Esophagus squamous epithelium (tissue), 4 donors: ENCODE measurements around the gene RBM47.

ENCODE experiments used
- POLR2A ChIP-seq, 4 donors: fragments of 450-650 bp; IDR thresholded peaks; one replicate each; pipeline ENCODE4 v1.6.1; 2017; ENCODE audit warnings: antibody characterized with exemption in 4 of 4, mild to moderate bottlenecking in 4 of 4, moderate library complexity in 3 of 4
- TF ChIP-seq, protein P1 (sequence below), 6 experiments: fragments of 450-650 bp in 4 of 6; fragments of 200-600 bp in 2 of 6; sonication (generic) in 2 of 6; IDR thresholded peaks; one replicate each; pipeline ENCODE4 v1.5.1; 2016 to 2019; ENCODE audit warnings: antibody characterized with exemption in 6 of 6, mild to moderate bottlenecking in 4 of 6, moderate library complexity in 4 of 6

DNA sequence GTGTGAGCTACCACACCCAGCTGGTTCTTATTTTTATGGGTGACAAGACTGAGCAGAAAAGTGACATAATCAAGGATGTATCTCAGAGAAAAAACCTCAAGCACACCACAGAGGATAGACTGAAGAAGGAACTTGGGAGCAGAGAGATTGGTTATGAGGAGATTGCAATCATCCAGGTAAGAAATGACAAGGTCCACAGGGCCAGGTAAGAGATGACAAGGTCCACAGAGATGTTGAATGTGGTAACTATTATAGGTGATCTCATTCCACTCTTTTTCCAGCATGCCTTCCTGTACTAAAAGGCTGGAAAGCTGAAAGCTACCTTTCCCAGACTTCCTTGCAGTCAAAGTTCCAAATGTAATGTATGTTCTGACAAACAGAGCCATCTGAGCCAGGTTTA lies 15.9 kb upstream of the RBM47 start:
- TF ChIP-seq, protein P1, sequence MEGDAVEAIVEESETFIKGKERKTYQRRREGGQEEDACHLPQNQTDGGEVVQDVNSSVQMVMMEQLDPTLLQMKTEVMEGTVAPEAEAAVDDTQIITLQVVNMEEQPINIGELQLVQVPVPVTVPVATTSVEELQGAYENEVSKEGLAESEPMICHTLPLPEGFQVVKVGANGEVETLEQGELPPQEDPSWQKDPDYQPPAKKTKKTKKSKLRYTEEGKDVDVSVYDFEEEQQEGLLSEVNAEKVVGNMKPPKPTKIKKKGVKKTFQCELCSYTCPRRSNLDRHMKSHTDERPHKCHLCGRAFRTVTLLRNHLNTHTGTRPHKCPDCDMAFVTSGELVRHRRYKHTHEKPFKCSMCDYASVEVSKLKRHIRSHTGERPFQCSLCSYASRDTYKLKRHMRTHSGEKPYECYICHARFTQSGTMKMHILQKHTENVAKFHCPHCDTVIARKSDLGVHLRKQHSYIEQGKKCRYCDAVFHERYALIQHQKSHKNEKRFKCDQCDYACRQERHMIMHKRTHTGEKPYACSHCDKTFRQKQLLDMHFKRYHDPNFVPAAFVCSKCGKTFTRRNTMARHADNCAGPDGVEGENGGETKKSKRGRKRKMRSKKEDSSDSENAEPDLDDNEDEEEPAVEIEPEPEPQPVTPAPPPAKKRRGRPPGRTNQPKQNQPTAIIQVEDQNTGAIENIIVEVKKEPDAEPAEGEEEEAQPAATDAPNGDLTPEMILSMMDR (IDR thresholded peaks at IDR 0.05): no peak
- no peak for TF ChIP-seq POLR2A (IDR thresholded peaks at IDR 0.05)
